Measurements from ENCODE around the gene ARHGEF17.
A peak's percentile ranks its signal among the peaks of the same experiment; 100 is the strongest.

The ARHGEF17 gene

DNA sequence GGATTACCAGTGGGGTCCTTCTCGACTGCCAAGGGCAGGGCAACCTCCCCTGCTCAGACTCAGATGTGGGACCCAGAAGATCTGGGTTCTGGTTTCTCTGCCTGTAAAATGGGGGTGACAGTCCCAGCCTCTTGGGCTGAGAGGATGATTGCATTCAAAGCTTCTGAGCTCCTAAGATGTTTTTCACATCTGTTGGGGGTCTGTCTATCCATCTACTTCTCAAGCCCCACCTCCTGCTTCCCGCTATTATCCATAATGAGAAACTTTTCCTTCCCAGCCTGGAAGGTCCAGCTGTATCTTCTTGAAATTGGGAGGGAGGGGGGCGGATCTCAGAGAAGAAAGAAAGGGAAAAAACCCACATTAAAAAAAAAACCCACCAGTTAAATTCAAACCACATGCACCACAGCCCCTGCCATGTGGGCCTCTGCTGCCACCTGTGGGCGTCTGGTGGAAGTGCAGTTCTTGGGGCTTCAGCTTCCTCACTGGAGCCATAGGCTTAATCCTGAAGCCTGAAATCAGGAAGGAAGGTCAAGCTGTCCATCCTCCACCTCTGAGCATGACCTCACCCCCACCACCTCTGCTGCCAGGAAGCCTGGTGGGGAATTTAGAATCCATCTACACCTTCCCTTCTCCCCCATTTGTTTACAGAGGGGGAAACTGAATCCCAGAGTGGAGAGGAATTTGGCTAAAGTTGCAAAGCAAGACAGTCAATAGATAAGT, 27.3 kb downstream of the ARHGEF17 start:
- DNase-seq, result peak; percentile 79

DNA sequence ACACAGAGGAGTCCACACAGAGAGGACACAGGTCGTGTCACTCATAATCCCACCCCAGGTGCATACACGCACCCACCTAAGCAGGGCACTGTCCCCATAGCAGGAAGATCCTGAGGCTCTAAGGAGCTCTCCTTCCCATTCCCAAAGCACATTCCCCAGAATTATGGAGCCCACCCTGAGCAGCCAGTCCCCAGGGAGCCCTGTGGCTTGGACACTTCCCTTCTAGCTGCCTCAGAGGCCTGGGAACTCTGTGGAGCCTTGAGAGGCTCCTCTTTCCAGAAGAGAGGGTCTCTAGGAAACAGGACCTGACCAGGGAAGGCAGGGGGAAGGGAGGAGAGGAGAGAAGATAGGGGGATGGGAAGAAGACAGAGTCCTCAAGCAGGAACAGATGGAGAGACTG, 29.8 kb downstream of the ARHGEF17 start:
- DNase-seq, result no peak

DNA sequence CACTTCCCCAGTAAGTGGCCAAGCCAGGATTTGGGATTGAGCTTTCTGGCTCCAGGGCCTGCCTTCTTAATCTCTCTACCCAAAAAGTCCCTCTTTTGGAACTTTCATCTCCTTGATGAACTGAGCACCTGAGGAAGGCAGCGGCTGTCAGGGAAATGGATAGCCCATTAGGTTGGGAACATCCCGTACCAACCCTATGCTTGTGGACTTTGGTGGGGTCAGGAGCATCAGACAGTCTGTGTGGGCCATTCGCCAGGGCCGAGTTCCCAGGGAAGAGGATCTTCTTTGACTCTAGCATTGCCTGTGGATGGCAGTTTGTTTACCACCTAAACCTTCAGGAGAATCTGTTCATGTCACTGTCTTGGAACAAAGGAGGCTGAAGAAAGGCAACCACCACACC, 30.2 kb downstream of the ARHGEF17 start:
- no peak for DNase-seq

DNA sequence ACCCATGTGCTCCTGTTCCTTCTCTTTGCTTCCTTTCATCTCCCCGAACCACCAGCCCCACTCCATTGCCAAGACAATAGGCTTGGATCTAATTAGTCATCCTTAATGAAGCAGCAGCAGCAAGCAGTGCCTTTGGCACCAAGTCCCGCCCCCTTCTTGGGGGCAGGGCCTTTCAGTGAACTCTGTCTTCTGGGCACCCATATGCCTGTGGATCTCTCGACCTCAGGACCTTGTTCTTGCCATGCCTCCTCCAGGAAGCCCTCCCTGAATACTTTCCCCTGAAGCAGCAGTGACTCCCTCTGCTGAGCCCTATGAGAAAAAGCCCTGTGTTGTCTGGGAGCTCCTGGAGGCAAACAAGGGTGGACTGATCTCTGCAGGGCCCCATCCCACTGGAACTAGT, 32.1 kb downstream of the ARHGEF17 start:
- DNase-seq, result no peak

DNA sequence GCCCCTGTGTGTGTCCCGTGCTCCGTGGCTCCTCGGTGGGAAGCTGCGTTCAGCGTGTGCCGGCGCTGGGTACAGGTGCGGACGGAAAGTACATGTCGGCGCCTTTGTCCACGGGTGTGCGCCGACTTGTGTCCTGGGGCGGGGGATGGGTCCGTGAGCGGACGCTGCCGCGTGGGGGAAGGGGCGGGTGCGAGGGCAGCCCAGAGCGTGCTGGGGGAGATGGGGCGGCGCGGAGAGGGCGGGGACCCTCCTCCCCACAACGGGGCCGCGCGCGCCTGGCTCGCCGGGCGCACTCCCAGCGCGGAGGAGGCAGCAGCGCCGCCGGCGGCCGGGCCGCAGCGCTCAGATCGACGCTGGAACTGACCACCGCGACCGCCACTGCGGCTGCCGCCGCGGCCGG, 34.6 kb downstream of the ARHGEF17 start:
- DNase-seq, result no peak

DNA sequence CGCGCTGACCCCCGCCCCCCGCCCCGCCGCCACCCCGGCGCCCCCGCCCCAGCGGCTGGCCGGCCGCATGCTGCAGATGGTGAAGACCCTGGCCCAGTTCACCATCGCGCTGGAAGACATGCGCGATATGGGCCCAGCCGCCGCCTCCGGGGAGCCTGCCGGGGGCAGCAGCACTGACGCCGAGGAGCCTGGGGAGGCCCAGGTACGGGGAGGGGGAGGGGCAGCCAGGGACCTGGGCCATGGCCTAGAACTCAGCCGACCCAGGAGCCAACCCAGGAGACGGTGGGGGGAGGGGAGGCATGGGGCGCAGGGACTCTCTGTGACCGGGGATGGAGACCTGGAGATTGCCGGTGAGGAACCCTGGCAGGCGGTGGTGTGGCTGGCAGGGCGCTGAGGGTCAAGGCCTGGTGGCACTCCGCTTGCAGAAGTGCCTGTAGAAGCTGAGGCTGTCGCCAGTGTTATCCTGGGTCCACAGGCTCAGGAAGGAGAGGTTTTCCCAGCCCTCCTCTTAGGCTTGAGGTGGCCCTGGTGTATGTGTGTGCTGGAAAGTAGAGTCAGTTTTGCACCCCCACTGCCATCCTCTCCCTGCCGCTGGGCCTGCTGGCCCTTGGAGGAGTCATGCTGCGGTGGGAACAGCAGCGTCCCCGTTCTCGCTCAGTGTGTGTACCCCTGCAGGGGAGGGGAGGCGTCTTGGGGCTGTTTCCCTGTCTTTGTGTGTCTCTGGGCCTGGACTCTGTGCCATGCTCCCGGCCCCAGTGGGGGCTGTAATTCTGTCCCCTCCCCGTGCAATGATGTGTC, 35.2 kb downstream of the ARHGEF17 start:
- DNase-seq, result no peak

DNA sequence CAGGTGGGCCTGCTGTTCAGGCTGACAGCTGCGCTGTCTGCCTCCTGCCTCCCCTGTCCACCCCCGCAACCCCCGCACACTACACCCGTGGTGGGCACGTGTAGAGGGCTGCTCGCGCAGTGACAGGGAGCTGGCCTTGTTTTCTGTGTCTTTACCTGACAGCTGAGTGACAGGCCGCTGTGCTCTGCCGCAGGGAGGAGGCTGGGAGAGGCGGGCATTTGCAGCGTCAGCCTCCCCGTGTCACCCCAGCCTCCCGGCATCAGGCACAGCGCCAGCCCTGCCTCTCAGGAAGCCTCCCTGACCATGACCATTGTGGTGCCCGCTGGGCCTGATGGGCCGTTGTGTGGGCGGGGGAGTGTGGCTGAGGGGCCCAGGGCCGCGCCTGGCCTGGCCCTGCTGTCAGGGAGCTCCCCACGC, 36.1 kb downstream of the ARHGEF17 start:
- DNase-seq, result no peak

DNA sequence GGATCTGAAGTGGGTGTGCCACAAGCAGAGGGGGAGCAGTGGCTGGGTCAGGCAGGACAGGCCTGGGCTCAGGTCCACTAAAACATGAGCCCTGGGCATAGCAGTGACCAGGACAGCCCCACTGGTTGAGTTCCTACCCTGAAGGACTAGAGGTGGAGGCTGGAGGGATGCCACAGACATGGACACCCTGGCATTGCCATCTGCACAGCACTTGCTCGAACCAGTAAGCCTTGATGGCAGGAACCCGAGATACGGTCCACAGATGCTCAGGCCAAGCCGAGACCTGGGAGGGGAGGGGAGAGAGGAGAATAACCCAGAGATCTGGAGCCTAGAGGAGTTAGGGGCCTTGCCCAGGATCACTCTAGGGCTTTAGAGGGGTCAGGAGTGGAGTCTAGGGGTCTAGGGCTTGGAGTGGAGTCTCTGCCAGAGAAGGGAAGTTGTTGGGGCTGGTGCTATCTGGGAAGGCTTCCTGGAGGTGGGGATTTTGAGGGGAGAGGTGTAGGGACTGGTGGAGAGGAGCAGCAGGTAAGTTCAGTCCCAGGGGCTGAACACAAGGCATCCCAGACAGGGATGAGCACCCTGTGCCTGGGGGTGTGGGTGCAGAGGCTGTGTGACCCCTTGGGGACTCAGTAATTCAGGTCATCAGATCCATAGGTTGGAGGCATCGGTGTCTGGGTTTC, 37.5 kb downstream of the ARHGEF17 start:
- no peak for DNase-seq

DNA sequence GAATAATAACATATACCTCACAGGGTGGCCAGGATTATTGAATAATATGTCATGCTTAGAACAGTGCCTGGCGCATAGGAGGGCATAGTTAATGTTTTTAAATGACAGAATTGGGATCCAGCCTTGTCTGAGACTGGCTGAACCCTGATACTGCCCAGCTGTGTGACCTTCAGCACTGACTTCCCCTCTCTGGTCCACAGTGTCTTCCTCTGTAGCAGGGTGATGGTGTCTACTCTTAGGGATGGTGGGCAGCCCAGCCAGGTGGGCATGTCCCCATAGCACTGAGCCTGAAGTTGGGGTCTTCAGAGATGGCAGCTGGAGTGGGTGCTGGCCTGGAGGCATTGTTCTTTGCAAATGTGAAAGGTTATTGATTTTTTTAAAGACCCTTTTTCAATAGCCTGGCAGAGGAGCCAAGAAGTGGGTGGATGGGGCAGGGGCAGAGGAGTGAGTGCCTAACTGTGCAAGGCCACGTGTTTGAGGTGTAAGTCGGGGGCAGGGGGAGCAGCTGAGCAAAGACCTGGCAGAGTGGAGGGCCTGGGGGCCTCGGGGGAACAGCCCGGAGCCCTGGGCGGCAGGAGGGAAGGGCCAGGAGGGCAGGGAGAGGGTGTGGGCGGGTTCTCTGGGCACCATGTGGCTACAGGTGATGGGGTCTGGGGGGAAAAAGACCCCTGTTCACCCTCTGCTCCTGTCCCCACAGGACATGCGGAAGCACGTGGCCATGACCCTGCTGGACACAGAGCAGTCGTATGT, 38.3 kb downstream of the ARHGEF17 start:
- DNase-seq, result no peak

DNA sequence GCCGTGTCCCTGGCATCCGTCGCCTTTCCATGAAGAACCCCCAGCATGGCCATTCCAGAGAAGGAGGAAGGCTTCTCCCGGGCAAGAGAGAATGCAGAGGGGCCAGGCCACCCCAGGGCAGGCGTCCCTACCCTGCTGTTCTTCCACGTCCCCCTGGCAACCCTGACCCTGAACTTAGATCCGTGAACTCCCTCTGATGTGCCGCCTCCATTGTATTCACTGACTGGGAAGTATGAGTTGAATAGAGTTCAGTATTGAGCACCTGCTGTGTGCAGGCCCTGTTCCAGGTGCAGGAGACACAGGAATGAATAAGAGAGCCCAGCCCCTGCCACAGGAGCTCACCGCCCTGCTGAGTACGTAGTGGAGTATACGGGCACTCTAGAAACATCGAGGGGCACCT, 39.0 kb downstream of the ARHGEF17 start:
- DNase-seq, result no peak

DNA sequence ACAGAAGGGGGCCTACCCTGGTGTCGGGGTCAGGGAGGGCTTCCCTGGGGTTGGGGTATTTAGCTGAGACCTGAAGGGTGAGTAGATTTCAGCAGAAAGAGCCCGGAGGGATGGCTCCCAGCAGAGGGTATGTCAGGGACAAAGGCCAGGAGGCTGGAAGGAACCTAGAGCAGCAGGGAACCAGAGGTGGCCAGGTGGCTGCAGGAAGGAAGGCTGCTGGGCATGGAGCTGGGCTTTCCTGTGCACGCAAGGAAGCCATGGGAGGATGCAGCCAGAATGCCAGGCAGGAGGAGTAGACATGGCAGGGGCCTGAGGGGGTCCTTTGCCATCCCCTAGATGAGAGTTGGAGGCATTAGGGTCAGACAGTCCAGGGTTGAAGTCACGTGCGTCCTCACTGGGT, 40.8 kb downstream of the ARHGEF17 start:
- no peak for DNase-seq

DNA sequence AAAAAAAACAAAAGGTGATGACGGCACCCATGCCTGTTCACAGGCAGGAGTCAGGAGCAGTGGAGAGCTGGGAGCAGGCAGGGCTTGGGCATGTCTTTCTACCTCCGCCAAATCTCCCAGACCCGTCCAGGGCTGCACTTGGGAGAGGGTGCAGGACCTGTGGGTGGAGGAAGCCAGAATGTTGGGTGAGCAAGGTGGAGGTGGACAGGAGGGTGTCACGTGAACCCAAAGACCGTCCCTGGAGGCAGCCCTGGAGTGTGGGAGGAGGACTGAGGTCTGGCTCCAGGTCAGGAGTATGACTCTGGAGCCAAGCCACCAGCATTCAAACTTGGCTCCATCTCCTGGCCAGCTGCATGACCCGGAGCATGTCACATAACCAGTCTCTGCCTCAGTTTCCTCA, 41.6 kb downstream of the ARHGEF17 start:
- DNase-seq, result no peak

DNA sequence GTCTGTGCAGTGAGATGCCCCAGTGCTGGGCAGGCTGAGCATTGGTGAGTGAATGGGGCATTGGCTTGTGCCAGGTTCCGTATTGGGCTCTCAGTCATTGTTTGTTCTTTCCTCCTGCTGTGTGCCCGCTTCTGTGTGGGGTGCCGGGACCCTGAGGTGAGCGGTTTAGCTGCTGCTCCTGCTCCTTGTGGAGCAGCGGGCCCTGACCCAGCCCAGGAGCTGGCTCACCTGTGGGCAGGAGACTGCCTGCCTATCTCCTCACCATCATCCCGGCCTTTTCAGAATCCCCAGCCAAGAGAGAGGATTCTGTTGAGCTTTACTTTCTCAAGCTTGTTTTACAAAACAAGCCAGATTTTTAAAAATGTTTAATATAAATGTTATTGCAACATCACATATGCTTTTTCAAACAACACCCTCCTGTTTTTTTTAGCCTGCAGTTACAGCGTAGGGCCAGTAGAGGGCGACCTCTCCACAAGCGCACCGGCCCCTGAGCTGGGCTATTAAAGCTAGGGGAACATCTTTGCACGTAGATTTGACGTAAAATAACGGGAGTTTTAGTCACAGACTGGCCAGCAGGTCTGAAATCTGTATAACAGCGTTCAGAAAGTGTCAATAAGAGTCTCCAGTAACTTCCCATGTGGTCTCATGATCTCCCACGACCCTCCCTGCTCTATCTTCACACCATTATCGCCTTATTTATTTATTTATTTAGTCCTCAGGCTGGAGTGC, 43.0 kb downstream of the ARHGEF17 start:
- peak; percentile 68 for DNase-seq

DNA sequence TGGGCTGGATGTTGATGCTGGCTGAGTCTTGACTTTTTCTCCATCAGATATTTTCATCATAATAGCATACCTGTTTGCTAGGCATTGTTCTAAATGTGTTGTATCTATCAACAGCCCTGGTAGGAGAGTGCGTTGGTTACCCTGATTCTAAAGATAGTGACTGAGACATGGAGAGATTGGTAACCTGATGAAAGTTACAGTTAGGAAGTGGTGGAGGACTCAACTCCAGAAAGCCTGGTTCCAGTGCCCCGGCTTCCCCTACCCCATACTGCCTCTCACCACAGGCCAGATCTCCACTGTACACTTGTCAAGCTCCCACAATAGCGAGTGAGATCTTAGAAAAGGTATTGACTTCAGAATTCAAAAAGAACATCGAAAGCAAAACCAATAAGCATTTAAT, 45.3 kb downstream of the ARHGEF17 start:
- DNase-seq, result no peak

DNA sequence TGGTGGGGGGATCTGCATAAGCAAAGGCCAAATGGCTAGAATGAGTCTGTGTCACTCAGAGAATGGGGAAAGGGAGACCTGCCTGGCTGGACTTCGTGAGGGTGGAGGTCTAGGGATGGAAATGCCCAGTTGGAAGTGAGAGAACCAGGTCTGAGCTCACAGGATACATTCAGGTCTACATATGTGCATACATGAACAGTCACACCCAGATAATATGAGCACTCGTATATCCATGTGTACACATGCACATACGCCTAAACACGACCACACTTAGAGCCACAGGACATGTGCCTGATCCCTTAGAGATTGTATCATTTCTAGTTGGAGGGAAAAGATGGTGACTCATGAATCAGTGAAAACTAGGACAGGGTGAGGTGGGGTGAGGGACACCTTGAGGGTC, 47.0 kb downstream of the ARHGEF17 start:
- no peak for DNase-seq

DNA sequence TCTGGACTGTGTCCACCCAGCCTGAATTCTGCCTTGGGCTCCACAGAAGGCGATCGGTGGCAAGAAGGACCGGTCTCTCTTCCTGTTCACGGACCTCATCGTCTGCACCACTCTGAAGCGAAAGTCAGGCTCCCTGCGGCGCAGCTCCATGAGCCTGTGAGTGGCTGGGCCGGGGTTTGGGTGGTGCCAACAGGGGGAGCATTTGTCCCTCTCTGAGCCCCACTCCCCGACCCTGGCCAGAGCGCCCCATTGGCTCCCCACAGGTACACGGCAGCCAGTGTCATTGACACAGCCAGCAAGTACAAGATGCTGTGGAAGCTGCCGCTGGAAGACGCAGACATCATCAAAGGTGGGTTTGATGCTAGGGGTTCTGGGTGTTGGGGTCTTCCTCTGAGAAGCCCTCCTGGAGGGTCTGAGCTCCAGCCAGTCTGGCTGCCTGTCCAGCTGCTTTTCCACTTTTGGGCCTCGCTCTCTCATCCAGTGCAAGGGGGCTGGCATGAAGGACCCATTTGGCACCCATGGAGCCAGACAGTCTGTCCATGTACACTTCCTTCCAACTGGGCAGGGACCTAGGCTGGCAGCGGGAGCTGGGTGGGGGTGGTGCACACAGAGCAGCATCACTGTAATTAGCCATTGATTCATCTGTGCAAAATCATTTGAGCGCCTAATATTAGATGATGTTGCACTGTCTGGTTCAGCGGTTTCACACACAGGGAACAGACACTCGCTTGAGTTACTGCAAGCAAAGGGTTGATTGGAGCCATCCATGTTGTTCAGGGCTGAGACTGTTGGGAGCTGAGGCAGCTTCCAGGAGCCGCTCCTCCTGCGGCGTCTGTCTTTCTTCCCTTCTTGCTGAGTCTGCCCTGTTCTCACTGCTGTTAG, 49.1 kb downstream of the ARHGEF17 start:
- DNase-seq, result no peak

DNA sequence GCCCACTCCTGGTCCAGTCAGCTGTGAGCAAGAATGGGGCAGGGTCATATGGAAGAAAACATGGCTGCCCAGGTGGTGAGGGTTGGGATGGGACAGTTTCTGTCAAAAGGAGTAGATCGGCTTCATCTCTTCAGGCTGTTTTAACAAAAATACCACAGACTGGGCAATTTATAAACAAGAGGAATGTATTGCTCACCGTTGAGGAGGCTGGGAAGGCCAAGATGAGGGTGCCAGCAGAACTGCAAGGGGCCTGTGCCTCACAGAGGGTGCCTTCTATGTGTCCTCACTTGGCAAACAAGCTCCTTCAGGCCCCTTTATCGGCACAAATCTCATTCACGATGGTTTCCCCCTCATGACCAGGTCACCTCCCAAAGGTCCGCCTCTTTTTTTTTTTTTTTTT, 50.0 kb downstream of the ARHGEF17 start:
- no peak for DNase-seq

DNA sequence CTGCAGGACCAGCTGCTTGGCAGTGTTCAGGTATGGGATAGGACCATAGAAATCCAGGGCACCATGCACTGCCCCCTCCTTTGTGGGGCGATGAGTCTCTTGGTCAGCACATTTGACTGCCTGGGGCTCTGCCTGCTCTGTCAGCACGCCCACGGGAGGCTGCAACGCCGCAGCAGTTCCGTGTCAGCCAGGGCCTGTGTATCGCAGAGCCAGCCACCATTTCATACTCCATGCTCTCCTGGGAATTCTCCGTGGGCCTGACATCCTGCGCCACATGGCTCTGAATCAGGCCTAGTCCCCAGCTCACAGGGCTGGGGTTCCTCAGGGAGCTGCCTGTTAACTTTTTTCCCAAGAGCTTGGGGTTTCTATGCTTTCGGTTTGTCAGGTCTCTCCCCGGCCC, 51.3 kb downstream of the ARHGEF17 start:
- no peak for DNase-seq

DNA sequence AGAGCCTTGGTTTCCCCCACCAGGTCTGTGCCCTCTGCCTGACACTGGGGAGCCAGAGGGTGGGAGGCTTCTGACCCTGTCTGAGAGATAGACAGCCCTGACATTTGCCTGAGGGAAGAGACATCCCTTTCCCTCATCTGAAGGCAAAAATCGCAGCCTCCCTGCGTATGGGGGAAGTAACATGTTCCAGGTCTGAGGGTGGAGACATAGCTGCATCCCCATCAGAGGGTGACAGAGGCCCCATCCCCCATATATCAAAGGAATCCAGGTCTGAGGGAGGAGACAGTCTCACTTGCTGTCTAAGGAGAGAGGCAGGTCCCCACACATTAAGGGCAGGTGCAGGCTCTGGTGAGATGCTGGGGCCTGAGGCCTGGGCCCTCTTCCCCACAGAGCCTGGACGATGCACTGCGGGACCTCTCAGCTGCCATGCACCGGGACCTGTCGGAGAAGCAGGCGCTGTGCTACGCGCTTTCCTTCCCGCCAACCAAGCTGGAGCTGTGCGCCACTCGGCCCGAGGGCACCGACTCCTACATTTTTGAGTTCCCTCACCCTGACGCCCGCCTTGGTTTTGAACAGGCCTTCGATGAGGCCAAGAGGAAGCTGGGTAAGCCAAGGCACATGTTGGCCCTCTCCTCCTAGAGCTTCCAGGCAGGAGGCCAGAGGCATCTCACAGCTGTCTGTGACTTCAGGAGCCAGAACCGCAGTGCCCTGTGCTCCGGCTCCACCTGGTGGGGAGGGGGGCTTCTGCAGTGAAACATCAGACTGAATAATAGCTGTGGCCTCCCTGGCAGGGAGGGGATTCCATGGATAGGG, 52.1 kb downstream of the ARHGEF17 start:
- DNase-seq, result peak; percentile 44

DNA sequence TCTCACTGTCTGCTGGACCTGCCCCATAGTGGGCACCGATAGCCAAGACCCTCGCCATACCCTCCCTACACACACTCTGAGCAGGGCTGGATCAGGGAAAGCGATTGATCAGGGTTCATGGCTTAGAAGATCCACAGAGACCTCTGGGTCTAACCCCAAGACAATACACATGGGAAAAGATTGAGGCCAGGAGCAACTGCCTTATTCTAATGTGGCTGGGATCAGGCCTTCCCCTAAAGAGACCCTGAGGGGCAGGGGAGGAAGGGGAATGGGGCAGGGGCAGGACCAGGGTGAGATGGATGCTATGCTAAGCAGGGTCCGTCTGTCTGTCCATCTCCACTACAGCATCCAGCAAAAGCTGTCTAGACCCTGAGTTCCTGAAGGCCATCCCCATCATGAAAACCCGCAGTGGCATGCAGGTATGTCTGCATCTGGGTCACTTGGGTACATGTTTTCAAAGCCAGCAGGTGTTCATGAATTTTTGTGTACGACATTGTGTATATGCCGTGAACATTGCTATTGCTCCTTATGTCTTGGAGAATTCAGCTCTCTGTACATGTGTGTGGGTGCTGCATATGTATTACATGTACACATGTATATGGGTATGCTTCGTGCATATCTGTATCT, 52.8 kb downstream of the ARHGEF17 start:
- DNase-seq, result no peak

Measured in hematopoietic multipotent progenitor cell treated with erythropoietin and hydrocortisone succinate and interleukin-3 and kit ligand, for 8 days (in vitro differentiated cells).